Measurements from ENCODE around the gene FGF11.

The FGF11 gene

DNA sequence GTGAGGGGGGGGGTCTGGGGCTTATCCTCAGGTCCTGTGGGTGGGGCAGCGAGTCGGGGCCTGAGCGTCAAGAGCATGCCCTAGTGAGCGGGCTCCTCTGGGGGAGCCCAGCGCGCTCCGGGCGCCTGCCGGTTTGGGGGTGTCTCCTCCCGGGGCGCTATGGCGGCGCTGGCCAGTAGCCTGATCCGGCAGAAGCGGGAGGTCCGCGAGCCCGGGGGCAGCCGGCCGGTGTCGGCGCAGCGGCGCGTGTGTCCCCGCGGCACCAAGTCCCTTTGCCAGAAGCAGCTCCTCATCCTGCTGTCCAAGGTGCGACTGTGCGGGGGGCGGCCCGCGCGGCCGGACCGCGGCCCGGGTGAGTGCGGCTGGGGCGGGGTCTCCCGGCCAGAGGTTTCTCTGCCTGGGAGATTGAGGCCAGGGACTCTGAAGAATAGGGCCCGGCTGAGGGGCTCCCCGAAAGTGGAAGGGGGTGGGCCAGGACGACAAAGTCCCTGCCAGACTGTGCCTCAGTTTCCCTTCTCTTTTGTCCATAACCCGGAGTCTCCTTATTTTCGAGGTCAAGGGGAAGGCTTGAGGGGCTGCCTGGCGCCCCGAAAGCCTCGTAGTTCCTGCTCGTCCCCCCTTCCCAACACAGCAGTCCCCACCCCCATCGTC is at the start of gene FGF11:
Gene FGF11, plus strand, starts transcription at position 51 of the 651 bp plus-strand sequence. Its CDS starts 109 bp downstream, at position 160.
- DNase-seq, result no peak

GRCh38 chr17:7389924-7390910 is 49.1 kb upstream of the FGF11 start:
- DNase-seq, result no peak

- DNase-seq, result no peak
Measured at GRCh38 chr17:7391307-7391706, 48.0 kb upstream of the FGF11 start.

GRCh38 chr17:7392696-7393612 is 46.4 kb upstream of the FGF11 start:
- no peak for DNase-seq

GRCh38 chr17:7393613-7394451 is 45.5 kb upstream of the FGF11 start:
- peak; percentile 74 for DNase-seq

GRCh38 chr17:7394452-7395191 is 44.7 kb upstream of the FGF11 start, which contains the start of gene PLSCR3:
TSS of gene PLSCR3 (minus strand) at chr17:7394525. CDS start at chr17:7394110, 415 bp downstream.
- DNase-seq, result peak; percentile 75

DNA sequence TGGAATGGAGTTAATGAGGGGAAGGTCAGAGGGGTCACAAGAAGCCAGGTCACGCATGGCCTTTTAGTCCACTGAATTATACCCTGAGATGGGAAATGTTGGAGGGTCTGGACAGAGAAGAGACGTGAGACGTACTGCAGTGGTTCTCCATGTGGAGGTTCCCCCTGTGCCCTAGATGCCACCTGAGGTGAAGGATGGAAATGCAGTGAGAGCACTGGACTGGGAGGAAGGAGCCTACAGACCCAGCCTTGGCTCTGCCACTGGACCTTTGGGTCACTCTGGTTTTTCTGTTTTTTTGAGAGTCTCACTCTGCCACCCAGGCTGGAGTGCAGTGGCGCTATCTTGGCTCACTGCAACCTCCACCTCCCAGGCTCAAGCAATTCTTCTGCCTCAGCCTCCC is 43.2 kb upstream of the FGF11 start:
- no peak for DNase-seq

DNA sequence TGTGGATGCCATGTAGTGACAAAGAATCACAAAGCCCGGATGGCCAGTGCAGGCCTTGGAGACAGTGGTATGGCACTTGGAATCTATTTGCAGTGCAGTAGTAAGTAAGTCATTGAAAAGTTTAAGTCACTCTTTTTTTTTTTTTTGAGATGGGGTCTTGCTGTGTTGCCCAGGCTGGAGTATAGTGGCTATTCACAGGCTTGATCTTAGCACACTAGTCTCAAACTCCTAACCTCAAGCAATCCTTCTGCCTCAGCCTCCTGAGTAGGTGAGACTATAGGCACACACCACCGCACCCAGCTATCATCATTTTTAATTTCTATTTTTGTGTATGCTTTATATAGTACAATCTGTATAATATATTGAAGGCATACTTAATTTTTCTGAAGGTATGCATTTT is 40.7 kb upstream of the FGF11 start:
- no peak for DNase-seq

DNA sequence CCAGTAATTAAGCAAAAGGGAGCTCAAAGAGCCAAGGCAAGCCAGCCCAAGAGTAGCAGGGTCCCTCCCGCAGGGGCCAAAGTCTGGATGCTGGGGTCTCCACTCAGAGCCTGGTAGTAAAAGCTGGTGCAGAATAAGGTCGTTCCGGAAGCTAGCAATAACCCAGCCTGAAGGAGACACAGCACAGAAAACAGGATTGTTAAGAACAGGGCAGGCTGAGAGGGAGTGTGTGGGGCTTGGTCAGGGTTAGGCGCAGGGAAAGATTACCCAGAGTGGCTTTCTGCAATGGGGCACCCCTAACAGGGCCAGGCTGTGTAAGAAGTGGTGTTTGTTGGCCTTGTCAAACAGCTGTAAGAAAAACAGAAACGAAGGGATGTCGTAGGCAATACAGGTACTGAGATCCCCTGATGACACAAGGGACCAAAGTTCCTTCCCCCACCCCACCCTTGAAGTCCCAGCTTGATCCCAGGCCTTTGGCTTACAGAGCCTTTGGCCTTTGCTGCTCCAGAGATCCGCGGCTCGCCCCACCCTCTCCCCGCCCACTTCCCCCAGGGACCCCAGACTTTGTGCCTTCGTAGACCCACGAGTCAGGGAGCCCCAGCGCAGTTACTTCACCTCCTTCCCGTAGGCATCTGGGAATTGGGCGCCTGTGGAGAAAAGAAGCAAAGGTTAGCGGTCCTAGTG is 36.1 kb upstream of the FGF11 start:
- DNase-seq, result peak; percentile 35

DNA sequence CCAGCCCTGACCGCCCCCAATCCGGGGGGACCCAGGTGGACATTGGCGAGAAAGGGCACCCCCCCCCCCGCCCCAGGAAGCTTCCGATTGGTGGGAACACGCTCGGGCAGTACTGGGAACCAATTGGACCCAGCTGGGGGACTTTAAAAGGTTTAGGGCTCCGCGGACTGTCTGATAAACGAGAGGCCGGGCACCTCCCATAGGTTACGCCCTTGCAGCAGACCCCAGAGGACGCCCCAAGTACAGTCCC is 35.7 kb upstream of the FGF11 start:
- peak; percentile 85 for DNase-seq

- DNase-seq, result peak; percentile 100
Measured at GRCh38 chr17:7403977-7404736, 35.2 kb upstream of the FGF11 start, which contains the start of gene TMEM256. TSS of gene TMEM256 (minus strand) at chr17:7404097. CDS start at chr17:7404084, 13 bp downstream.

- DNase-seq, result no peak
Measured at GRCh38 chr17:7404737-7405349, 34.5 kb upstream of the FGF11 start.

DNA sequence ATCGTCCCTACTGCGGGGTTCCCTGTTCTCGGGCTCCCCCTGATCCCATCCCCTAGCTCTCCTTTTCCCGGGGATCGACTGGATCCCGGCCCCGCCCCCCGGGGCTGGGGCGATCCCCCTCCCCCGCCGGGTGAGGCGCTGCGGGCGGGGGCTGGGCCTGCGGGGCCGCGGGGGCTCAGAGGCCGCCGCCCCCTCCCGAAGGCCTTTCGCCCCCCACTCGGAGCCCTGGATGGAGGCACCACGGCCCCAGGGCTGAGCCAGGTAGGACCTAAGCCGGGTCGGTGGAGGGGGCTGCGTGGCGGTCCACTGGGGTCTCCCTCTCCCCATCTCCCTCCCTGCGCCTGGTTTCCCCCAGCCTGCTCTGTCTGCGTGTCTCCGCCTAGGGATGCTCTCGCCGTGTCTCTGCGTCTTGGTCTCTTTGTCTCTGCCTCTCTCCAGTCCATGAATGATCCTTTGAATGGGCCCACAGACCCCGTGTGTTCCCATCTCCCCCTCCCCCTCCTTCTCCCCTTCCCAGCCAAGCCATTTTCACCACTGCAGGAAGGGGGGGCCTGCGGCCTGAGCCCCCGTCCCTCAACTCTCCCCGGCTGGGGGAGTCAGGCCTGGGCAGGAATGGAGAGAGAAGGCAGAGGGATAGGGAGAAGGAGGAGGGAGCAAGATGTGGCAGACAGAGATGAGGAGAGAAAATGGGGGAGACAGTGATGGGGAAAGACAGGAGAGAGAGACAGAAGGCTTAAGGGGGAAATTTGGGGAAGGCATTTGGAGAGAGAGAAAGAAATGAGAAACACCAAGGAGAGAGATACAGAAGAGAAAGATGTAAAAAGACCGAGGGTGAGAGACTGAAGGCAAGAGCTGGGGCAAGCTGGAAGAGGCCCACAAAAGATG is 33.7 kb upstream of the FGF11 start:
- DNase-seq, result no peak

DNA sequence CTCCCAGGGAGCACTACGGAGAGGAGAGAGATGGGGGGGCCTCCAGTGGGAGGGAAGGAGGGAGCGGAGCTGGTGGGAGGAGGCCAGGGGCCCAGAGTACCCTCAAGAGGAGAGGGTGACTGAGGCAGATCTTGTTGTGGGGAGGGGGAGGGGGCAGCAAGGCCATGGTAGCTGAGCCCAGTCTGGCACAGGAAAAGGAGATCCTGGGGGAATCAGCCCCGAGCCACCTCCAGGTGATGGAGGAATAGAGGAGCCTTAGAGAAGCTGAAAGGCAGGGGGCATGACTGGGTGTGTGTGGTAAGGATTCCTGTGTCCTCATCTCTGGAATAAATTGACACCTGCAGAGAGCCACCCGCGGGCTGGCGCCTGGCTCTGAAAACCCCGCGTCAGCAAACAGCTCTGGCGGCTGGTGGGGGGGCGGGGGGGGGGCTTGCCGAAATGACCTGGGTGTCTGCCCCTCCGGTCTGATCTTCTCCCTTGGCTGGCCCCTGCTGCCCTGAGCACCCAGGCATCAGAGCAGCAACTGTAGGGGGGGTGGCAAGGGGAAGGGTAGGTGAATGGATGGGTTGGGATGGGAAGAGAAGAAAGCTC is 33.0 kb upstream of the FGF11 start:
- no peak for DNase-seq

GRCh38 chr17:7407082-7407481 is 32.2 kb upstream of the FGF11 start:
- DNase-seq, result no peak

DNA sequence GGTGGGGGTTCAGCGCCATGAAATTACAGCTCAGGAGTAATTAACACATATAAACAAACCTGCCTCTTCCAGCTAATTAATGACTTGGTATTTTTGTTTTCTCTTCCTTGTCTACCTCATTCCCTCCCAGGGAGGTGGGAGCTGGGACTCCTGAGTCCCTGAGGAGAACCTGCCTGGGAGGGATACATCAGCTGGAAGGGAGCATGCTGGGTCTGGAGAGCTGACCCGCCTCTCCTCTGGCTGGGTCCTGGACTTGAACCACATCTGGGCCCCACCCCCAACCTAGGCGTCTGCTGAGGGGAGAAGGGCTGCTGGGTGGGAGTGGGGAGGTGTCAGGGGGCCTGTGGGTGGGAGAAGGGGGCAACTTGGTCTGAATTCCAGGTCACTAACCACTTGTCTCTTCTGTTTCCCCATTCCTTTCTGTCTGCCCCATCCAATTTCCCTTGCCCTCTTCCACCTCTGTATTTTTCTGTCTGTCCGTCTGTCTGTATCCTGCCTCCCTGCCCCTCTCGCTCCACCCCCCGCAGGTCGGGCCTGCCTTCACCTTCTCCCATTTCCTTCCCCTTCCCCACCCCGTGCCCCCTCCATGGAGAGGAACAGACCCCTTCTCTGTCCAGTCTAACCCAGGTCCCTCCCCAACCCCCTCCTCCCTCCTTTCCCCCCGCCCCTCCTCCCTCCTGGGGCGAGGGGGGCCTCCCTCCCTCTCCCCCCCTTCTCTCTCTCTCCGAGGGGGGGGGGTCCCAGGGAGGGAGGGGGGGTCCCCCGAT is 31.6 kb upstream of the FGF11 start, which contains the start of gene NLGN2:
Gene NLGN2, plus strand, starts transcription at position 361 of the 767 bp plus-strand sequence. CDS start 411 bp downstream, outside the sequence.
- no peak for DNase-seq

DNA sequence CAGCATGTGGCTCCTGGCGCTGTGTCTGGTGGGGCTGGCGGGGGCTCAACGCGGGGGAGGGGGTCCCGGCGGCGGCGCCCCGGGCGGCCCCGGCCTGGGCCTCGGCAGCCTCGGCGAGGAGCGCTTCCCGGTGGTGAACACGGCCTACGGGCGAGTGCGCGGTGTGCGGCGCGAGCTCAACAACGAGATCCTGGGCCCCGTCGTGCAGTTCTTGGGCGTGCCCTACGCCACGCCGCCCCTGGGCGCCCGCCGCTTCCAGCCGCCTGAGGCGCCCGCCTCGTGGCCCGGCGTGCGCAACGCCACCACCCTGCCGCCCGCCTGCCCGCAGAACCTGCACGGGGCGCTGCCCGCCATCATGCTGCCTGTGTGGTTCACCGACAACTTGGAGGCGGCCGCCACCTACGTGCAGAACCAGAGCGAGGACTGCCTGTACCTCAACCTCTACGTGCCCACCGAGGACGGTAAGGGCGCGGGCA is 31.0 kb upstream of the FGF11 start:
- no peak for DNase-seq
